HG03342 (cell line): Measurements from ENCODE around the gene EEF2K.
"Not testable (repeated sequence)": the region's sequence is repeated elsewhere in the genome, so short reads cannot be mapped to it uniquely, and the experiment has no call there.

Experiments used
- ATAC-seq: cut with Tn5 transposase; IDR thresholded peaks from one replicate; pipeline ENCODE4 v1.9.1; 2021; ENCODE audit warnings: mild to moderate bottlenecking, moderate library complexity; ENCODE audit not compliant: unreplicated experiment

The EEF2K gene

DNA sequence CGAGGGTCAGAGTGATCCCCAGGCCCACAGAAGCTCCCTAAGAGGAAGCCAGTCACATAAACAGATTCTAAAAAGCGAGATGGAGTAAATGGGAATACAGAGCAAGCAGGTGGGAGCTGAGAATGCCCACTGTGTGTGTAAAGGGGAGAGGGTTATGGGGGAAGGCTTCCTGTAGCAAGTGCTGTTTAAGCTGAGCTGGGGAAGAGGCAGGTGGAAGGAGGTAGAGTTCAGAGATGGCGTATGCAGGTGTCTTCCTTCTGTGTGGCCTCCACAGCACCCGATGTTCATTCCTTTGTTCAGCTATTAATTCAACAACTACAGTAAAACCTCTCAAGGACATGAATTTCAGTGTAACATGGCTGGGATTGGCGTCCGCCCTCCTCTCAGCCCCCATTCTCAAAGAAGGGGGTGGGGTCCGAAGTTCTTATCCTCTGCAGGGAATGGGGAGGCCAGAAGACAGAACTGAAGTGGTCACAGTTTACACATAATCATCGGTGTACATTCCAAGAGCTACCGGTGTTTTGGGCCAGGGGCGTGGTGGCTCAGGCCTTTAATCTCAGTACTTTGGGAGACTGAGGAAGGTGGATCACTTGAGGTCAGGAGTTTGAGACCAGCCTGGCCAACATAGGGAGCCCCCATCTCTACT lies 1.8 kb downstream of the EEF2K start:
- ATAC-seq: no peak

DNA sequence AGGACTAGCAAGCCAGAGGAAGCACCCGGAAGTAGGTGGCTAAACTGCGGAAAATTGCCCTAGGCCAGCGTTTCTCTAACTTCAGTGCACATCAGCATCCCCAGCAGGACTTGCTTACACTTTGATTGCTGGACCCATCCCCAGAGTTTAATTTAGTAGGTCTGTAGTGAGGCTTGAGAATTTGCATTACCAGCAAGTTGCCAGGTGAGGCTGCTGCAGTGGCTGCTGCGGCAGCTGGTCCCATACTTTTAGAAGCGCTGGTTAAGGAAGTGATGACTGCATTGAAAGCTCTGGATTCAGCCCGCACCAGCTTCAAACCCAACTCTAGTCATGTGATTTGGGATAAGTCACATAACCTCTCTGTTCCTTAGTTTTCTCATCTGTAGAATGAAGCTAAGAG lies 4.2 kb downstream of the EEF2K start:
- ATAC-seq: no peak

DNA sequence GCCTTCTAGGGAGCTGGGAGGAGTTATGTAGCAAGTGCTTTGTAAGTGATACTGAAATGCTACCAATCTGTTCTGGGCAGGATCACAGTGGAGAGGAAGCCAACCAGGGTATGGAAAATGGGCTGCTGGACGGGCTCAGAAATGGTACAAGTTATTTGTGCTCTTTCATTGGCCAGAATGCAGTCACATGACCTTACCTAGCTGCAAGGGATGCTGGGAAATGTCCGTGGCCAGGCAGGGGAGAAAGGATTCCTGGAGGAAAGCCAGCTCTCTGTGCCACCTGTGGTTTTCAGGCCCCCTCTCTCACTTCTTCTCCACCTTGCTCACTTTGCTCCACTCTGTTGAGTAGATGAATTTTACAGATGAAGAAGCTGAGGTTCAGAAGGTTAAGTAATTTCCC lies 4.8 kb downstream of the EEF2K start:
- ATAC-seq: no peak

DNA sequence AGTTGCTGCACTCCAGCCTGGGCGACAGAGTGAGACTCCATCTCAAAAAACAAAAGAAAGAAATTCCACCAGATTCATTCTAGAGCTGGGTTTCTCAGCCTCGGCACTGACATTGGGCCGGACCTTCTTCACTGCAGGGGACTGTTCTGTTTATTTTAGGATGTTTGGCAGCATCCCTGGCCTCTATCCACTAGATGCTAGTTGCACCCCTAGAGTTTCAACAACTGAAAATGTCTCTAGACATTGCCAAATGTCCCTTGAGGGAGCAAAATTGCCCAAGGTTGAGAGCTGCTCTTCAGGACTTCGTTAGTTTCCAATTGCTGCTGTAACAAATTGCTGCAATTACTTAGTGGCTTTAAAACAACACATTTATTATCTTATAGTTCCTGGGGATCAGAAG lies 7.2 kb downstream of the EEF2K start:
- ATAC-seq: no peak

DNA sequence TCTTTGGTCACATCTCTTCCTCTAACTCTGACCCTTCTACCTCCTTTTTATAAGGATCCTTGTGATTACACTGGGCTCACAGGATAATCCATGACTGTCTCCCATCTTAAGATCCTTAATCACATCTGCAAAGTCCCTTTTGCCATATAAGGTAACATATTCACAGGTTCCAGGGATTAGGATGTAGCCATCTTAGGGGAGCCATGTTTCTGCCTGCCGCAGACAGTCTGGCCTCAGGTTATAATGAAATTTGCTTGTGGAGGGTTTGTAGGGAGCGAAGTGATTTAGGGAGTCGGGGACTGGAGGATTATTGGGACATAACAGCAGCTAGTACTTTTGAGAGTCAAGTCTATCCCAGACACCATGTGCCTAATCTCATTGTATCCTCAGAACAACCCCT lies 7.7 kb downstream of the EEF2K start:
- ATAC-seq: no peak

DNA sequence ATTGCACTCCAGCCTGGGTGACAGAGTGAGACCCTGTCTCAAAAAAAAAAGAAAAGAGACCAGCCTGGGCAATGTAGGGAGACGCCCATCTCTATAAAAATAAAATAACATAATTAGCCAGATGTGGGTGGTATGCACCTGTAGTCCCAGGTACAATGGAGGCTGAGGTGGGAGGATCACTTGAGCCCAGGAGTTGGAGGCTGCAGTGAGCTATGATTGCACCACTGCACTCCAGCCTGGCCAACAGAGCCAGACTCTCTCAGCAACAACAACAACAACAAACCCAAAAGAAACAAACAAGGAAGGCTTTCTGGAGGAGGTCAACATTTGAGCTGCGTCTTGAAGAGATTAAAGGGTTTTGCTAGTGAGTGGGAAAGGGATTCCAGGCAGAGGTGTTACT lies 8.3 kb downstream of the EEF2K start:
- no peak for ATAC-seq

DNA sequence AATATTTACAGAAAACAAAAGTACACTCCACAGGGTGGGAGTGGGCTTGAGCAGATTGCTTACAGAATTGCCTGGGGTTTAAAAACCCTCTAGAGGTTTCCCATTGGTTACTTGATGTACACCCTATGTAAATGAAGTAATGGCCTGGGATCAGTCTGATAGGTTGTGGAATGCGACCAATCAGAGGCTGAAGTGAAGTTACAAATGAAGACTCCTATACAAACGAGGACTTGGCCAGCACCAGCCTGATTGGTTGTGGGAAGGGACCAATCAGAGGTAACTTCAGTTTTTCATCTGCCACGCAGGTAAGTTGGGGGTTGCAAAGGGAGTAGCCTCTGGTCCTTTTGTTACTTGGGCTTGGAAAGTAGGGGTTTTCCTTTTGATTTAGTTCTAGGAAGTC lies 8.8 kb downstream of the EEF2K start:
- ATAC-seq: no peak

DNA sequence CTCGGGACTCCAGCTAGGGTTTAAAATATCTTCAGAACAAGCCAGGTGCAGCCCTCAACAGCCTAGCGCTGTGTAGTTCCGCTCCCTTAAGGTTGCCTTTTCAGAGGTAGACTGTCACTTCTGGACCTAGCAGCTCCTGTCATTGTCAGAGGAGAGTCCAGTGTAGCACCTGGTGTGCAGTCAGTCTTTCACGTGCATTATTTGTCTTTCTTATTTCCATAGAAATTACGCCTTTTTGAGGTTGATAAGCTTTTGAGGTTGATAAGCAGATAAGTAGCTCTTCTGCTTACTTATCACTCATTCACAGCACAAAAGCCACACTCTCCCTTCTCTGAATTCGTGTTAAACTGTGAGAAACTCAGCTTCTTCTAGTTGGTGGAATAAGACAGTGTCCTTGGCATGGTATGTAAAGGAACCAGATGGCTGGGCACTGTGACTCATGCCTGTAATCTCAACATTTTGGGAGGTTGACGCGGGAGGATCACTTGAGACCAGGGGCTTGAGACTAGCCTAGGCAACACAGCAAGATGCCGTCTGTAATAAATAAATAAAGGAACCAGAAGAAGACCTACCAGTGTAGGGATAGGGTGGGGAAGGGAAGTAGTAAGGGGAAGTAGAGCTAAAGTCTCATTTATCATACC lies 10.2 kb downstream of the EEF2K start:
- ATAC-seq: no peak

DNA sequence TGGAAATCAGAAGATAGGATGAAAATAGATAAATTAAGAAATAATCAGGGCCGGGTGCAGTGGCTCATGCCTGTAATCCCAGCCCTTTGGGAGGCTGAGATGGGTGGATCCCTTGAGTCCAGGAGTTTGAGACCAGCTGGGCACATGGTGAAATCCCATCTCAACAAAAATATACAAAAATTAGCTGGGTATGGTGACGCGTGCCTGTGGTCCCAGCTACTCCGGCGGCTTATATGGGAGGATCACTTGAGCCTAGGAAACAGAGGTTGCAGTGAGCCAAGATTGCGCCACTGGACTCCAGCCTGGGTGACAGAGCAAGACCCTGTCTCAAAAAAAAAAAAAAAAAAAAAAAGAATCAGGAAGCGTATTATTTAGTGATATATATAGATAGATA lies 10.8 kb downstream of the EEF2K start:
- not testable (repeated sequence) for ATAC-seq

DNA sequence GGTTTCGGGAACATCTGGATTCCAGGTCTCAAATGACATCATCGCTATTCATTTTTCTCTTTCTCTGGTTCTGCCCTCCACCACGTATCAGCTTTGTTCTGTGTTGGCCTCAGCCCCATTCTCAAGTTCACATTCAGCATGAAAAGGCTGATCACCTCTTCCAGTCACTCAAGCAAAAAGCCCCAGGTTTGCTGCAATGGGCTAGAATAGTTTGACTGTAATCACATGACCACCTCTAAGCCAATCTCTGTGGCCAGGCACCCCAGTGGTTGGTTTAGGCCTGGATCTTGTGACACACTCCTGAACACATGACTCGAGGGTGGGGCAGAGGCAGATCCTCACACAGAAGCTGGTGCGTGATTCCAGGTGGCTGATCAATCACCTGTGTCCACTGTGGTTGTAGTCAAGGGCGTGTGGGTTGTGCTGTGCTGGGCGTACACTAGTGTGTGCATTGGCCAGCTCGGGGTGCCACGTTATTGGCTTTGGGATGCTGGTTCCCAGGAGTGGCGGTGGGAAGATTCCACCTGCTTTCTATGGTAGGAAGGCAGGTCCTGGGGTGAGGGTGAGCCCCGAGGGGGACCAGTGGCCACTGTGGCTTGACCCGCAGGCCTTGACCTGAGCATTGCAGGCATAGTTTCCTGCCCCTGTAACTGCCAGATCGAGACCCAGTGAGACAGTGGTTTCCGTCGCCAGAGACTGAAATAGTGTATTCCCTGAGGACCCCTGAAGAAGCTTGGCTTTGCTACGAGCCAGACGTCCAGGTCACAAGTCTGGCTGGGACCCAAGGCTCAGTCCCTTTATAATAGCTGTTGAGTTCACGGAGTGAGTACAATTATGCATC lies 12.0 kb downstream of the EEF2K start:
- peak; percentile 90 for ATAC-seq

DNA sequence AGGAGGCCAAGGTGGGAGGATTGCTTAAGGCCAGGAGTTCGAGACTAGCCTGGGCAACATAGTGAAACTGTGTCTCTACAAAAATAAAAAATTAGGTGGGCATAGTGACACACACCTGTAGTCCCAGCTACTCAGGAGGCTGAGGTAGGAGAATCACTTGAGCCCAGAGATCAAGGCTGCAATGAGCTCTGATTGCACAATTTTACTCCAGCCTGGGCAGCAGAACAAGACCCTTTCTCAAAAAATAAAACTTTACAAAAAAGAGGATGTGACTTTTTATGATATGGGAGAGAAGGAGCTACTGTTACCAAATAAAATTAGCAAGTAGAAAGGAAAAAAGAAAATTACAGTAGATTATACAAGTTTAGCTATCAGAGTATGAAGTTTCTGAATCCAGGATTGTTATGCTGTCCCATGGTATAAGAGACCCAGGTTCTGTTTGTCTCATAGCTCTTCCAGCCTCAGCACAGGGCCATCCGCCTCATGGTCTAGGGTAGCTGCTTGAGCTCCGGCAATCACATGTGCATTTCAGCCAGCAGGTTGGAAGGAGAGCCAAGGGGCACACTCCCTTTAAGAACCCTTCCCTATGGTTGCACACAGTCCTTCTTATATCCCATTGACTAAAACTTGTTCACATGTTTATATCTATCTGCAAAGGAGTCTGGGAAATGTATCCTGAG lies 13.5 kb downstream of the EEF2K start:
- no peak for ATAC-seq

DNA sequence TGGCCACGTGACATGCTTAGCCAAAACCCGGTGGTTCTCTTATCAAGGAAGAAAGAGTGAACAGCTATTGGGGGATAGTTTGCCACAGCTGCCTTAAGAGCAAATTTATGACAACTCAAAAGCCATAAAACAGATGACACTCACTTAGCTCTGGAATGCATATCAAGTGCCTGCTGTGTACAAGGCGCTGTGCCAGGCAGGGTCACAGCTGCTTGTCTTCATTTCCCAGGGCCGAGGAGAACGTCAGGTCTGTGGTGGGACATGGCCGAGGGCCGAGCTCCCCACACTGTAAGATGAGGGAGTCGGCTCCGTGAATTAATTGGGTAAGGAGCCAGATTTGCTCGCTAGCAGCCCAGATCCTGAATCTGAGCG lies 14.0 kb downstream of the EEF2K start:
- no peak for ATAC-seq

DNA sequence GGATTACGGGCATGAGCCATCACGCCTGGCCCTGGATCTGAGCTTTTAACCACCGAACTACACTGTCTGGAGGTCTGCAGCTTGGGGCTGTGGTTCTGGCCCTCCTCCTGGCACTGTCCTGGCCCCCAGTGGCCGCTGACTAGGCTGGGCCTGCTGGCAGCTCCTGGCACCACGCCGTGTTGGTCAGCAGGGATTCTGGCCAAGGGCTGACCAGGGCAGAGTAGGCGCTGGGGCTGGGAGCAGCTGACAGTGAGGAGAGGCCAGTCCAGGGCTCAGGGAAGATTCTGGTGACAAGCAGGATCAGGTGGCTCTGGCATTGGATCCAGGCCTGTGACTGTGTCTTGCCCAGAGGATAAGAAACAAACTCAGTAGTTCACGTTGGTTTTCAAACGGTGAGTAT lies 14.6 kb downstream of the EEF2K start:
- no peak for ATAC-seq

DNA sequence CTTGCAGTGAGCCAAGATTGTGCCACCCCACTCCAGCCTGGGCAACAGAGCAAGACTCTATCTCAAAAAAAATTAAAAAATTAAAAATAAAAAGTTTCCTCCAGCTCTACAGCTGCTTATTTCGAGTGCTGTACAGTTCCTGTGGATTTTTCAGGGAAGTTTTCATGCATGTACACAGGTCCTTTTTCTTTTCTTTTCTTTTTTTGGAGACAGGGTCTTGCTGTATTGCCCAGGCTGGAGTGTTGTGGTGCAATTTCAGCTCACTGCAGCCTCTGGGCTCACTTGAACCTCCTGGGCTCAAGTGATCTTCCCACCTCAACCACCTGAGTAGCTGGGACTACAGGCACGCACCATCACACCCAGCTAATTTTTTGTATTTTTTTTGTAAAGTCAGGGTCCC lies 15.9 kb downstream of the EEF2K start:
- no peak for ATAC-seq

DNA sequence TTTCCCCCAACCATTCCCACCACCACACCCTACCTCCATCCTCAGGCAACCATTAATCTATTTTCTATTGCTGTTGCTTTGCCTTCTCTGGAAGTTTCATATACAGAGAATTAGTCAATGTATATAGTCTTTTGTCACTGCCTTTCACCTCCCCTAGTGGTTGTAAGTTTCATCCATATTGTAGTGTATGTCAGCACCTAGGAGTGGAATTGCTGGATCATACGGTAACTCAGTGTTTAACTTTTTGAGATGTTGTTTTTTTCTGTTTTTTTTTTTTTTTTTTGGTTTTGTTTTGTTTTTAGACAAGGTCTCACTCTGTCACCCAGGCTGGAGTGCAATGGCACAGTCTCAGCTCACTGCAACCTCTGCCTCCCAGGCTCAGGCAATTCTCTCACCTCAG lies 16.9 kb downstream of the EEF2K start:
- no peak for ATAC-seq

DNA sequence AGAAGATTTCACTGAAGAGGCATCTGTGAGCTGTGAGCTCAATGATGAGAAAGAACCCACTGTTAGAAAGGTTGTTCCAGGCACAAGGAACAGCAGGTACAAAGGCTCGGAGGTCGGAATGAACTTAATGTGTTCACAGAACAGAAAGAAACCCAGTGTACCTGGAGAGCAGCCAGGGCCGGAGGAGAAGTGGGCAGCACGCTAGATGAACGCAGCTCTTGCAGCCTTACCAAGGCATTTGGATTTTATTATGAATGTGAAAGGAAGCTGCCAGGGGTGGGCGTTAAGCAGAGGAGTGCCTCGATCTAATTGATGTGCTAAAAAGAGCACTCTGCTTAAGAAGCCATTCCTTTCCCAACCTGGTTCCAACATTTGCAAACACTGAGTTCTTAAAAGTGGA lies 19.0 kb downstream of the EEF2K start:
- no peak for ATAC-seq

DNA sequence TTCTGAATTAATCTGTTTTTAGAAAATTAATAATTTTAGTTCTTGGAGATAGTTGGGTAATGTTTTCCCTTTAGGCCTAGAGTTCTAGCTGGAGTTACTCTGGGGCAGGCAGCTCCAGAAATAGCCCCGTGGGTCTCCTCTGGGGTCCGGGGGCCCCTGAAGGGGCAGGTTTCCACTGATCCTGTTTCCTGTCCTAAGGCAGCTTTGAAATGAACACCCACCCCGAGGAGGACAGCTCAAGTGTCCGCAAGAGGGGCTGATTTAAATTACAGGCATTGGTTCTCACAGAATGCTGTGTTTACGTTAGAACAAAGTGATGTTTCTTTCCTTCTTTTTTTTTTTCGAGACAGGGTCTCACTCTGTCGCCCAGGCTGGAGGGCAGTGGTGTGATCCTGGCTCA lies 23.8 kb downstream of the EEF2K start:
- no peak for ATAC-seq

DNA sequence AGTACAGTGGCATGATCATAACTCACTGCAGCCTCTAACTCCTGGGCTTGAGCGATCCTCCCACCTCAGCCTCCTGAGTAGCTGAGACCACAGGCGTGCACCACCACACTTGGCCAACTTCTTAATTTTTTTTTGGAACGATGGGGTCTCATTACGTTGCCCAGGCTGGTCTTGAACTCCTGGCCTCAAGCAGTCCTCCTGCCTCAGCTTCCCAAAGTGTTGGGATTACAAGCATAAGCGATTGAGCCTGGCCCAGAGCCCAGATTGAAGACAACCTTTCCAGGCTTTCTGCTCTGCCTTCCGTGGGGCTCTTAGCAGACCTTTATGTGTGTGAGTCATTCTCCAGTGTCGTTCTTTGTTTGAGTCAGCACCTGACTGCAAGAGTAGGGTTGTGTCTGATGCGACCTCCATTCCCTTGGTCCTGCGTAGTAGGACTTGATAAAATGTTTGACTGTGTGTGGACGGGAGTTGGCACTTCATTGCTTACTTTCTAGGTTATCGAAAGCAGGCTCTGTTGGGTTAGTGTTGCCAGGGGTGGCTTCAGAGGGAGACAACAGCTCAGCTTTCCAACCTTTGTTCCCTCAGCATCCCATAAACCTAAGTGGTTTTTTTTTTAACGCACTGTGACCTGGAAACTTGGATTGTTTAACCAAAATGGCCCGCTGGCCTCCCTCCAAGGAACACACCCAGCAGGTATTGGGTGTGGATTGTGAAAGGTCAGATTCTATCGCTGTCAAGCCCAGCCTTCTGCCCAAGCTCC lies 26.4 kb downstream of the EEF2K start:
- ATAC-seq: no peak

DNA sequence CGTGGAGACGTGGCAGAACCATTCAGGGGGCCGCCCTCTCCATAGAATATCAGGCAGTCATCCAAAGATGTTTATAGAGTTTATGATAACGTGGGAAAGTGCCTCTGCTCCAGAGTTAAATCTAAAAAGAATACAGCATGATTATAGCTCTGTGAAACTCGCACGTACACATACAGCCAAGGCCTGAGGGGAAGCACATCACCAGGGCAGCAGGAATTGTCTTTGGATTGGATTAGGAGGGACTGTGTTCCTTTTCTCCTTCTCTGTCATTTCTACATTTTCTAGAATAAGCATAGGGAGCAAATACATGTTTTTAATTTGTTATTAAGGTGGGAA lies 26.9 kb downstream of the EEF2K start:
- ATAC-seq: no peak

DNA sequence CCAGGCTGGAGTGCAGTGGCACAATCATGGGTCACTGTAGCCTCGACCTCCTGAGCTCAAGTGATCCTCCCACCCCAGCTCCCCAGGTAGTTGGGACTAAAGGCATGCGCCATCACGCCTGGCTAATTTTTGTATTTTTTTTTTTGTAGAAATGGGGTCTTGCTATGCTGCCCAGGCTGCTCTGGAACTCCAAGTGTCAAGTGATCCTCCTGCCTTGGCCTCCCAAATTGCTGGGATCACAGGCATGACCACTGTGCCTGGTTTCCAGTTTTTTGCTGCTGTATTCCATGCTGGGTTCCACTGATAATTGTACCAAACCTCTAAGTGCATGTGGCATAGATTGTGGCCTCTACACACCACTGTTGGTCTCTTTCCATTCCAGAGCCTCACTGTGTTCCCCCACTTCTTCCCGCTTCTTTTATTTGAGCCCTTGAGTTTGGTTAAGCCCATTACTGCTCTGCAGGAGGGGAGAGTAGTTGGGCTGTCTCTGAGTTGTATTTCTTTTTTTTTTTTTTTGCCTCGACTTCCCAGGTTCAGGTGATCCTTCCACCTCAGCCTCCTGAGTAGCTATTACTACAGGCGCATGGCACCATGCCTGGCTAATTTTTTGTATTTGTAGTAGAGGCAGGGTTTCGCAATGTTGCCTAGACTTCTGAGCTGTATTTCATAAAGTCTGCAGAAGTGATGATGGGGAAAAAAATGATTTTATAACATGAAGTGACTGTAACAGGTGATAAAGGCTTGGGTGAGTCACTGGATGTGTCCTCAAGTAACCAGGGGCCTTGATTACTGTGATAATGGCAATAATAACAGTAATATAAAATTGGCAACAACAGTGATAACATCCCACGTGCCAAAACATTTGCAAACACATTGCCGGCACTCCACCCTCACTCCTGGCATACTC lies 30.0 kb downstream of the EEF2K start:
- no peak for ATAC-seq
